Stomach (tissue), 9 donors: ENCODE data around the gene SF3B1. TPM values are rescaled to one million over a fixed set of nuclear protein-coding genes. Genes with fewer than 3 reads are reported as not detected.

Experiments used
- DNase-seq, 2 donors: peaks; one replicate each; pipeline versions ENCODE4 v3.0.0 to v3.0.0-alpha.2; 2013 to 2019
- H3K27ac ChIP-seq, 5 donors: fragments of 200-600 bp in 4 of 5; sonication (generic) in 4 of 5; one replicate each; pipeline ENCODE4 v1.5.1; 2013 to 2019; ENCODE audit warnings: mild to moderate bottlenecking in 1 of 5, moderate library complexity in 1 of 5
- H3K27me3 ChIP-seq, 3 donors: fragments of 200-600 bp; sonication (generic); one replicate each; pipeline ENCODE4 v1.5.1; 2017 to 2019; ENCODE audit warnings: mixed run types in 1 of 3
- H3K36me3 ChIP-seq, 4 donors: fragments of 200-600 bp; sonication (generic); 1 replicate in 3 of 4; 2 replicates in 1 of 4; pipeline ENCODE4 v1.5.1; 2016 to 2019
- H3K4me1 ChIP-seq, 4 donors: fragments of 200-600 bp; sonication (generic); one replicate each; pipeline ENCODE4 v1.5.1; 2016 to 2019
- H3K4me3 ChIP-seq, 4 donors: fragments of 200-600 bp; sonication (generic) in 3 of 4; one replicate each; pipeline ENCODE4 v1.5.1; 2016 to 2019; ENCODE audit warnings: mild to moderate bottlenecking in 1 of 4
- H3K9me3 ChIP-seq, 4 donors: fragments of 200-600 bp; sonication (generic); one replicate each; pipeline ENCODE4 v1.5.1; 2016 to 2019
- EP300 ChIP-seq: sonication (generic); formaldehyde crosslinking; IDR thresholded peaks from one replicate; pipeline ENCODE4 v1.6.1; 2017; ENCODE audit warnings: antibody characterized with exemption
- POLR2A ChIP-seq, 4 donors: fragments of 450-650 bp; IDR thresholded peaks; one replicate each; pipeline ENCODE4 v1.6.1; 2016; ENCODE audit warnings: antibody characterized with exemption in 4 of 4, control low read depth in 2 of 4, mild to moderate bottlenecking in 1 of 4, moderate library complexity in 1 of 4
- POLR2AphosphoS5 ChIP-seq, 3 donors: sonication (generic); formaldehyde crosslinking; IDR thresholded peaks; one replicate each; pipeline ENCODE4 v1.6.1; 2016; ENCODE audit warnings: antibody characterized with exemption in 3 of 3
- WGBS, 5 donors: extraction: QIAGEN DNeasy Blood & Tissue Kit in 3 of 5; methylation state at CpG; one replicate each; pipeline versions ENCODE4 v1.1.5 to v1.1.7; 2013 to 2018; 5-methylcytosine and 5-hydroxymethylcytosine counted together
- intact Hi-C: fragments of 100-400 bp; cut with DNase I; formaldehyde crosslinking; loops from one replicate; pipeline ENCODE4 v1.15.1; 2023; ENCODE audit warnings: low total_unique reads
- polyA plus RNA-seq, 3 donors: library from polyadenylated mRNA; stranded (reverse); fragments of 200-250 nt; gene quantifications; one replicate each; pipeline ENCODE4 v1.2.3, GENCODE V29; 2013
- small RNA-seq, 4 donors: library from RNA; depleted of rRNA; stranded (forward); fragments of <200 nt; gene quantifications; one replicate each; pipeline ENCODE3, GENCODE V24; 2016
- total RNA-seq, 5 donors: library from RNA; depleted of rRNA; stranded (reverse); fragments of >200 nt; gene quantifications; one replicate each; pipeline versions ENCODE4 v1.1.0 to v1.2.3, GENCODE V29; 2014 to 2016
- TF ChIP-seq, protein P1 (sequence below), 7 experiments: fragments of 450-650 bp in 4 of 7; fragments of 200-600 bp in 3 of 7; sonication (generic) in 3 of 7; IDR thresholded peaks; one replicate each; pipeline ENCODE4 v1.5.1; 2016 to 2019; ENCODE audit warnings: antibody characterized with exemption in 7 of 7, control low read depth in 2 of 7, mild to moderate bottlenecking in 1 of 7
- donor health status: healthy with polysubstance abuse.
- donor health status: Bipolar disorder and iron deficiency.
- donor health status: healthy.

SF3B1 gene
- total and polyA plus RNA-seq, 8 donors: 47.4 to 520 (median 245) TPM

DNA sequence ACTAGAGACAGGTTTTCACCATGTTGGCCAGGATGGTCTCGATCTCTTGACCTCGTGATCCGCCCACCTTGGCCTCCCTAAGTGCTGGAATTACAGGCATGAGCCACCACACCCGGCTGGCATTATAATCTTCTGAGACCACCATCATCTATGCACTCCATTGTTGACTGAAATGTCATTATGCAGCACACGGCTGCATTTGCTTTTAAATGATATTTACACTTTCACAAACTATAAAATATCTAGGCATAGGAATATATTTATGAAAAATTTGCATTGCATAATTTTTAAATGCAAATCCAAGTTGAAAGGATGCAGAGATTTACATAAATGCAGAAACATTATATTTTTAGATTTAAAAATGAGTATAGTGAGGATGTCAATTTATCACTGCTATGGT is 94.2 kb downstream of the SF3B1 start:
- no peak overlapping the region for H3K4me3 ChIP-seq
- H3K4me1 ChIP-seq: no peaks in the 10 kb centered on the region
- H3K27ac ChIP-seq: no peak overlapping the region
- WGBS, 5 donors: 82 to 95% (median 93%) methylated on average over 5 of the region's 5 CpGs
- no peaks in the 10 kb centered on the region for H3K27me3 ChIP-seq
- TF ChIP-seq EP300: no peak
- TF ChIP-seq, protein P1, sequence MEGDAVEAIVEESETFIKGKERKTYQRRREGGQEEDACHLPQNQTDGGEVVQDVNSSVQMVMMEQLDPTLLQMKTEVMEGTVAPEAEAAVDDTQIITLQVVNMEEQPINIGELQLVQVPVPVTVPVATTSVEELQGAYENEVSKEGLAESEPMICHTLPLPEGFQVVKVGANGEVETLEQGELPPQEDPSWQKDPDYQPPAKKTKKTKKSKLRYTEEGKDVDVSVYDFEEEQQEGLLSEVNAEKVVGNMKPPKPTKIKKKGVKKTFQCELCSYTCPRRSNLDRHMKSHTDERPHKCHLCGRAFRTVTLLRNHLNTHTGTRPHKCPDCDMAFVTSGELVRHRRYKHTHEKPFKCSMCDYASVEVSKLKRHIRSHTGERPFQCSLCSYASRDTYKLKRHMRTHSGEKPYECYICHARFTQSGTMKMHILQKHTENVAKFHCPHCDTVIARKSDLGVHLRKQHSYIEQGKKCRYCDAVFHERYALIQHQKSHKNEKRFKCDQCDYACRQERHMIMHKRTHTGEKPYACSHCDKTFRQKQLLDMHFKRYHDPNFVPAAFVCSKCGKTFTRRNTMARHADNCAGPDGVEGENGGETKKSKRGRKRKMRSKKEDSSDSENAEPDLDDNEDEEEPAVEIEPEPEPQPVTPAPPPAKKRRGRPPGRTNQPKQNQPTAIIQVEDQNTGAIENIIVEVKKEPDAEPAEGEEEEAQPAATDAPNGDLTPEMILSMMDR (IDR thresholded peaks at IDR 0.05): no peak
- no peak for TF ChIP-seq POLR2A (IDR thresholded peaks at IDR 0.05)
- no peak for TF ChIP-seq POLR2AphosphoS5 (IDR thresholded peaks at IDR 0.05)
- intact Hi-C loops: no loop called here
- DNase-seq: no peak
- H3K36me3 ChIP-seq: no peaks in the 10 kb centered on the region
- no peaks in the 10 kb centered on the region for H3K9me3 ChIP-seq

Small RNA genes lying within 50 kb of the gene (small RNA-seq; reads per million reads assigned to genes)
- gene RF00394: 0 reads per million in 4 donors
- gene RNU6-1029P: 0 reads per million in 4 donors

Other genes starting within 250 kb of the SF3B1 start
- 10 to 100 TPM in 4 of 5 donors, 1 to 10 TPM in 1; 1.2 to 58.4 (median 24.6) TPM for gene ANKRD44, start 124.2 kb downstream of the SF3B1 start, total RNA-seq
- gene ANKRD44, start 124.2 kb downstream of the SF3B1 start, polyA plus RNA-seq: 1 to 10 TPM; 1.2 to 2.3 (median 1.8) TPM
- gene COQ10B, start 18.5 kb upstream of the SF3B1 start, total RNA-seq: 10 to 100 TPM in 3 of 5 donors, 1 to 10 TPM in 2; 2.9 to 47.7 (median 17.0) TPM
- 10 to 100 TPM; 11.0 to 30.1 (median 22.9) TPM for gene COQ10B, start 18.5 kb upstream of the SF3B1 start, polyA plus RNA-seq
- gene HSPD1, start 64.8 kb upstream of the SF3B1 start, total RNA-seq: 100 to 1,000 TPM in 2 of 5 donors, 10 to 100 TPM in 3; 79.9 to 218 (median 98.2) TPM
- 100 to 1,000 TPM; 143 to 174 (median 147) TPM for gene HSPD1, start 64.8 kb upstream of the SF3B1 start, polyA plus RNA-seq
- 100 to 1,000 TPM in 2 of 5 donors, 10 to 100 TPM in 3; 27.4 to 122 (median 74.0) TPM for gene HSPE1, start 65.4 kb upstream of the SF3B1 start, total RNA-seq
- 100 to 1,000 TPM; 171 to 218 (median 214) TPM for gene HSPE1, start 65.4 kb upstream of the SF3B1 start, polyA plus RNA-seq
- 10 to 100 TPM in 4 of 5 donors, 1 to 10 TPM in 1; 2.6 to 56.0 (median 33.9) TPM for gene MOB4, start 81.0 kb upstream of the SF3B1 start, total RNA-seq
- gene MOB4, start 81.0 kb upstream of the SF3B1 start, polyA plus RNA-seq: 10 to 100 TPM; 20.9 to 31.5 (median 23.0) TPM
- 10 to 100 TPM in 2 of 5 donors, 1 to 10 TPM in 1, under 1 TPM in 2; 0.45 to 13.3 (median 1.6) TPM for gene RFTN2, start 240.6 kb upstream of the SF3B1 start, total RNA-seq
- 1 to 10 TPM in 2 of 3 donors, under 1 TPM in 1; 0.65 to 5.0 (median 2.7) TPM for gene RFTN2, start 240.6 kb upstream of the SF3B1 start, polyA plus RNA-seq